HG03342 (cell line): ENCODE measurements around the gene SAMD4A.

Source experiments
- ATAC-seq: cut with Tn5 transposase; IDR thresholded peaks from one replicate; pipeline ENCODE4 v1.9.1; 2021; ENCODE audit warnings: mild to moderate bottlenecking, moderate library complexity; ENCODE audit not compliant: unreplicated experiment

The SAMD4A gene

DNA sequence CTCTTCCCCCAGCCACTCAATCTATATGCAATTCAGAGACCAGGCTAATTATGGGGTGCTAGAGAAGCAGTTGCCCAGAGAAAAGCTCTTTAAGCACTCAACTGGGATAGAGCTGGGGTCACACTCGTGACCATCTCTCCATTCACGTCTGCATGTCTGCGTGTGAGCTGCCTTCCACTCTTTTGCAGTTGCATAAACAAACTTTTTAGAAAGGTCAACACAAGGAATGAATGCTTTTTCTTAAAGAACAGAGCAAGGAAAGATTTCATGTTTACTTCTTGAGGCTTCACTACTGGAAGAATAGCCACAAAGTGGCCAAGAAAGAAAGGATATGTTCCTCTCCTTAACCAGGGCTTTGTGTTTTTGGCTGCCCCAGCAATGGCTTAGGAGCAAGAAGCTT, 151.1 kb downstream of the SAMD4A start:
- no peak for ATAC-seq

DNA sequence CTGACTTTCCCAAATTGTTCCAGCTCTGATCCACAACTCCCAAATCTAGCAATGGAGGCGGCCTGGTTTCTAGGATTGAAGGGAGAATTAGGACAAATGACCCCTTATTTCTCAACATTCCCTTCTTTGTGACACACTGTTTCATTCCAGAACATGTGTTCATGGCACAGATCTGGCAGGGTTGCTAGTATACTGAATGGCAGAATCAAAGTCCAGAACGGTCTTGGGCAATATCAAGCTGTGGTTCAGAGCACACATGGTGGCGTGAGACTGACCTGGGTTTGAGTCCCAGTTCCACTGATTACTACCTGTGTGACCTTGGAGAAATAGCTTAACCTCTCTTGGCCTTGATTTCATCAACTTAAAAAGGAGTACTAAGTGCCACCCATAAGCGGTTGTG, 152.5 kb downstream of the SAMD4A start:
- ATAC-seq = no peak

DNA sequence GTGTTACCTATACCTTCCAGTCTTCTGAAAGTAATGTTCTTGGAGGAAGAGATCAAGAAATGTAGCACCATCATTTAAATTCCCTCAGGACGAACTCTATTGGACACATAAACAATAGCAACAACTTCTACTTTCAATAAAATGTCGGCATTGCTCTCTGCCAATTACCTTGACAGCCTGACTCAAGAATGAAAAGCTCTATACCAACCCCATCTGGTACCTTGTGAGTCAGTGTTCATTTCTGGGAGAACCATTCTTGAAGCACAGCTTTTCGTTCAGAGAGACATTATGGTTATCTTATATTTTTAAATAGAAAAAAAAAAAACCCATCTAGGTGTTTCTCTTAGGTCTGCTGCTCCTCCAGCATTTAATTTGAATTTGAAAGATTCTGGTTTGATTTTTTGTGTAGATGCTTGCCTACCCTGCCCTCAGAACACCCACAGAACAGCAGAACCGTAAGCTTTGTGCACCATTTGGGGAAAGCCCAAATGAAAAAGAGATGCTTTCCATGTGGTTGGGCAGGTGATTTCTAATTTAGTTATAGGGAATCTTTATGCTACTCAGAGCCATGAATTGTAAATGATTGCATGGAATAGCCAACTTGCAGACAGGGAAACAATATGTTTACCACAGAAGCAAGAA, 156.0 kb downstream of the SAMD4A start:
- ATAC-seq = no peak

DNA sequence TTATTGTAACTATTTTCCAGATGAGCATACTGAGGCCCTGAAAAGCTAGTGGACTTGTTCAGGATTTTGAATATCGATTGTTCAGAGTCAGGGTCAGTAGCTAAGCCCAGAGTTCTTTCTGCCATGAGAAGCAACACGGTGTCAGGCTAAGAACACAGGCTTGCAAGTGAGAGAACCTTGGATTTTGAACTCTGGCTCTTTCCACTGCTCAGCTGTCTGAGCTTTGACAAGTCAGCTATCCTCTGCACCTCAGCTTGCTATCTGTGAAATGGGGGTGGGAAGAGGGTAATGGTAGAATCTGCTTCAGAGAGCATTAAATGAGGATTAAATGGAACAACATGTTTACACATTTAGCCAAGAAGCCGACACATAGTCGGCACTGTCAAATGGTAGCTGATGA, 157.2 kb downstream of the SAMD4A start:
- no peak for ATAC-seq

DNA sequence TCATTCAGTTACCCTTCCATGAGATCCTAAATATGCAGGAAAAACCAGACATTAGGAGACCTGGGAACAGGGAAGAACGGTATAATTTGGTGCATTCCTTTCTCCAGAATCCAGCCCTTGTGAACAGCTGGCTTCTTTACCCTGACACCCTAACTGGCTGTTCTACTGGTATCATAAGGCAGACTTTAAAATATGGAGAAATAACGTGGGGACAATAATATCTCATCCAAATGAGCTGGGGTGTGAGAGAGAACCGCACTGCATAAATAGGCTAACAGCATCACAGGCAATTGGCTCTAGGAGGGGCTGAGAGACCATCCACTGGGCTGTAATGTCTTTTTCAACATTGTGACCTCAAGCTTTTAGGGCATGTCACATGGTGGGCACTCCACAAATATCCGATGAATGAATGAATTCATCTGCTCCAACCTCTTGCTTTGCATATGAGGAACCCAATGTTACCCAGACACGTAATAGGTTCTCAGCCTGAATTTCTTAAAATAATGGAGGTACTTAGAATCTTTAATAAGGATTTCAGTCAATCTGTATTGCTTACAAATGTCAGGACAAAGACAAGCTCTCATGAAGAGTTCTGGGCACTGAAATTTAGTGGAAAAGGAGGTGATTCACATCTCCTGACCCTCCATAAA, 157.9 kb downstream of the SAMD4A start:
- ATAC-seq = no peak

DNA sequence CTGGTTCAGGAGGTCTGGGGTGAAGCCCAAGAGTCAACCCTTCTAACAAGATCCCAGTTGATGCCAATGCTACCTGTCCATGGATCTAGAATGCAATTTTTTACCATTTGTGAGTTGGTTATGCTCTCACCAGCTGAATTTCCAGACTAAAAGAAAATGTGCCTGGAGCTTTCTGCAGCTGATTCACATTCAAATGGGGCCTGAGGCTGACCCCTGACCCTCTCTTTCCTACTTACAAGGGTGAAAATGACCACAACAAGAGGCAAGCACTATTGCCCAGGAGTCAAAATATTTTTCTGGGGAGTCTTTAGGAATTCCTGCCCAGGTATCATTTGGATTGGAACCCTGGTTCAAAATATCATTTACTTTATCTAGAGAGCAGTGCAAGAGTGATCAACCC, 159.1 kb downstream of the SAMD4A start:
- no peak for ATAC-seq

DNA sequence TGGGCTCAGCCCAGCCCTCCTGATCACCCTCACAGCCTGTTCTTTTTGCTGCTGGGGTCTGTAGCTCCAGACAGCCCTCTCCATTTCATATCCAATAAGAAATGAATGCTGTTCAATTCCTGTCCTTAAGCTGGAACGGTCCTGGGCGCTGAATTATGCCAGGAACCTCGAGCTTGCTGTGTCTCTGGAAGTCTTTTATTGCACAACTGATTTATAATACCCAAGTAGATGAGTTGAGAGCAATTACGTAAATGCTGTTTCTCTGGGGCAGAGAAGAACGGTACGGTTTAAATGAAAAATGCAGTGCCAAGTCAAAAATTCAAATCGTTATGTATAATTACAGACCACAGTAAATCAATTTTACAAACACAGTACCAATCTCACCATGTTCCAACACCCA, 161.0 kb downstream of the SAMD4A start:
- ATAC-seq = no peak

DNA sequence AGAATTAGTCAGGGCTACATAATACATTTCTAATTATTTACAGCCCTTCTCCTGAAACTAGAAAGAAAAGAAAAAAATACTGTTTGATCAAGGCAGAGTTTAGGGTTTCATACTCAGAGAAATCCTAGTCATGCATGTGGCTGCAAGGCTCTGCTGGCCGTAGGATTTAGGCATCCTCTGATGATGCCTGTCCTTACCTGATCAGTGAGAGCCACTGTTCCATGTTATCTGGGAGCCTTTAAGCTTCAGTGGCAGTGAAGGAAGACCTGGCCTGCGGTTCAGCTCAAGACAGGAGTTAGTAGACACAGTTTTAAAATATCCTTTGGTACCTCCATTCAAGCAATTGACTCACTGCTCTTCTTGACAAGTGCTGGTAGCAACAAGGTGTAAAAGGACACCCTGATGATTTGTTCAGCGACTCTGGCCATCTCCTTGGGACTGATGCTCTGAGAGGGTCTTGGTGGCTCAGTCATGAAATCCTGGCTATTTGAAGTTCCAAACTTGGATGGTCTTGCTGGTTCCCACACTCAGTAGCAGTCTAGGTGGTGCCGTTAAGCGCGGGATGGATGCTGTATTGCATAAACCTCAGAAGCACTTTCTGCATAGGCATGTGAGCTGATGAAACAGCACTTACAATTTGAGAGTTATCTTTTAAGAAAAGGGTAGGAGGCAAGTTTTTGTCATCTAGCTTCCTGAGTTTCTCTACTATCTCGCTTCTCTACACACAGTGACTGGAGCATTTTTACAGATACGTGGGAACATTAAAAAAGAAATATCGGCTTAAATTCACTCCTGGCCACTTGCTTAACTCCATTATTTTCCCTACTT, 162.0 kb downstream of the SAMD4A start:
- no peak for ATAC-seq

DNA sequence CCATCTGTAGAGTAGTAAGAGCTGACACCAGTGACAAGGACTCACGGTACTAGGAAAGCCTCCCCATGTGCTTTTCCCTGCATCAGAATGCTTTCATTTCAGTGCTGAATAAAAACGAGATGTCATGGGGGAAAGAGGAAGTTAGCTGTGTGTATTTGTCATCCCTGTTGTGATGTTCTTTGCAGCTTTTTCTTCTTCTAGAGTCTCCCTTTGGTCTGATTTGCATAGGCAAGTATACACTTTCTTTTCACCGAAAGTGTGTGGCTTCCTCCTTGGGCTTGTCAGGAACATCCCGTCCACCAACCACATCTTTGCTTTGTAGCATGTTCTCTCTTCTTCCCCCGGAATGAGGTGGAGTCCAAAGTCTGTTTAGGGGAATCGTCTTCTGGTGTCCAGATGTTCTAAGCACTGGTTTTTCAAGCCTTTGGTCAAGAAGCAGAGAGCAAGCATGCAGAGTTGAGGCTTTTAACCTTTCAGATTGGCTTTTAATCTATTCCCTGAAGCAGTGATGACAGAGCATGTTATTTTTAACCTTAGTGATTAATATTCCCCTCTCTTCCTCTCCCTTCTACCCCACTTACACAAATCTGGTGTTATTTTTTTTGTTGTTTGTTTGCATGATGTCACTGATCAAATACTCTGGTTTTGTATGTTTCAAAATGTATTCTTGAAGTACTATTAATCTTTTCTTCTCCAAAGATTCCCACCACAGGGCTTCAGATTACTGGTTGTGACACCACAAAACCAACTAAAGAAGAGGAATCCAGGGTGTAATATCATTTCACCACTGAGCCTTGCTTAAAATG, 163.4 kb downstream of the SAMD4A start:
- peak; percentile 93 for ATAC-seq

DNA sequence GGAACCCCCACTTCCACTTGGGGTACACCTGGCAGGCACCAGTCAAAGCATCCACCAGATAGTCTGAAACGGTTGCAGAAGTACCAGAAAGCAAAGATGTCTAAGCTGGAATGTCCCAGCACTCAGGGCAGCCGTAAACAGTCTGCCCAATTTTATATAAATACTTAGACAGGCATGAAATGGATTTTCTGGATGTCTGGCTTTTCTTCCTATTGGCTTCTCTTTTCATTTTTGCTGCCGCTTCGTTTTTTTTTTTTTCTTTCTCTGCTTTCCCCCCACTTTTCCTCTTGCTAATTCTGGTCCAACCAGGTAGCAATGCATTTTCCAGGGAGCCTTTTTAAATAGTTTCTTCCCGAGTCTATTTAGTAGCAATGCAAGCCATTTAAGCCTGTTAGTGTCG, 168.0 kb downstream of the SAMD4A start:
- no peak for ATAC-seq

DNA sequence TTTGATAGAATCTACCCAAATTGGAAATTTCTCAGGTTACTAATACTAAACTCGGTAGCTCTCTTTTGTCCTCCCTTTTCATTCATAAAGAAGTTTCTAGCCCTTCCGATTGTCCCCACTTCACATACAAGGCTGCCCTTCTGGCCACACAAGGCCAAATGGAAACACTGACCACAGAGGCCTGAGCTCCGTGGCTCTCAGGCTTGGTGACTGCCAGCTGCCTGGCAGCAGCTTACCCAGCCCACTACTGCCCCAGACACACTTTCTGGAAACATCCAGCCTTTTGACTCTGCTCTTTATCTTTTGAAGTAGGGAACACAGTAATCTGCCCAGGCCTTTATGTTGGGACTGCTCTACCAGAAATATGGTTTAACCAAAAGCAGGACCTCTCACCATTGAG, 168.5 kb downstream of the SAMD4A start:
- ATAC-seq = no peak

DNA sequence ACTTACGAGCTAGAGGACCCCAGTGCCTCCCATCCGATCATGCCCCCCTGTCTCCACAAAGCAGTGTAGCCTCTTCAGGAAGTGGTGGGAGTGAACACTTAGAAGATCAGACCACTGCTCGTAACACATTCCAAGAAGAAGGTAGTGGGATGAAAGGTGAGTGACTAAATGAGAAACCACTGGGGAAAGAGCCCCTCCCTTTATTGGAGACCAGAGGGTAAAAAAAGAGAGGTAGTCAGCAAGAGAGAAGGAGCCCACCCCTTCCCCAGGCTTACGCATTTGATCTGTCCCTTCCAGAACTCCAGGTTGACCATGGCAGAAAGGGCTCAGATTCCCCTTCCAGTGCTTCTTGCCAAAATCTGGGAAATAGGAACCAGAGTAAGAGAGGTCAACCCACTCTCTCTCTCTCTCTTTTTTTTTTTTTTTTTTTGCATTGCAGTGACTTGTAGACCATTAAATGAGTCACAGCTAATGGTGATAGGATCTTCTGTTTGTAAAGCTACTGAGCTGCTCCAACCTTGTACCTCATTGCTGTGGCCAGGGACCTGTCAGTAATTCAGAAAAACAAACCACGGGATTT, 170.3 kb downstream of the SAMD4A start:
- no peak for ATAC-seq

DNA sequence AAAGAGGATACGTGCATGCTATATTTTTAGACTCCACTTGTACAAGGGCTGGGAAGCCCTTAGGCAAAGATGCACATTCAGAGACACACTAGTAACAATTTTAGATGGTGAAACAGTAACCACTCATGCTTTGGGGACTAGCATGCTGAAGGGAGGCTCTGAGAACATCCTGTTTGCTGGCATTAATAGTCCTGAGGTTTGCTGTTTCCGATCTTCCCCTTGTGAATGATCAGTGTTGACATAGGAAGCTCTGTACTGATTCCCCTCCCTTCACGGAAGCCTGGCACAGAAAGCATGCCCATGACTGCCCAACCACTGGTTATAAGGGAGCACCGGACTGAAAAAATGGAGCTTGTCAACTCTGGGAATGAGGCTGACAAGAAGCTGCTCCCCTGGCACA, 171.1 kb downstream of the SAMD4A start:
- no peak for ATAC-seq

DNA sequence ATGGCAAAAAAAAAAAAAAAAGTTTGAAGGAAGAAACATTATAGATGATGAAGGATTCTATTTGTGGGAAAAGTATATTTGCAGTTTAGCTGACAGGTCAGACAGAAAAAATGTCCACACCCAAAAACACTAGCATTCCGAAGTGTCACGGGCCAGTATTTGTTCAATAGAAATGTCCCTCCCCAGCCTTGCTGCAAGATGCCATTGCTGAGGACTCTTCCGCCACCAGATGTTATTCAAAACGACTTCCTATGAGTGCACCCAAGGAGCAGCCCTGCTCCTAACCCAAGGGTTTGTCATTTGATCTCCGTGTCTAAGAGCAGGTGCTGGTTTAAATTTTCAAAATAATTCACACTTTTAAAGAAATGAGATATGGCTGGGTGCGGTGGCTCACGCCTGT, 172.6 kb downstream of the SAMD4A start:
- ATAC-seq = no peak

DNA sequence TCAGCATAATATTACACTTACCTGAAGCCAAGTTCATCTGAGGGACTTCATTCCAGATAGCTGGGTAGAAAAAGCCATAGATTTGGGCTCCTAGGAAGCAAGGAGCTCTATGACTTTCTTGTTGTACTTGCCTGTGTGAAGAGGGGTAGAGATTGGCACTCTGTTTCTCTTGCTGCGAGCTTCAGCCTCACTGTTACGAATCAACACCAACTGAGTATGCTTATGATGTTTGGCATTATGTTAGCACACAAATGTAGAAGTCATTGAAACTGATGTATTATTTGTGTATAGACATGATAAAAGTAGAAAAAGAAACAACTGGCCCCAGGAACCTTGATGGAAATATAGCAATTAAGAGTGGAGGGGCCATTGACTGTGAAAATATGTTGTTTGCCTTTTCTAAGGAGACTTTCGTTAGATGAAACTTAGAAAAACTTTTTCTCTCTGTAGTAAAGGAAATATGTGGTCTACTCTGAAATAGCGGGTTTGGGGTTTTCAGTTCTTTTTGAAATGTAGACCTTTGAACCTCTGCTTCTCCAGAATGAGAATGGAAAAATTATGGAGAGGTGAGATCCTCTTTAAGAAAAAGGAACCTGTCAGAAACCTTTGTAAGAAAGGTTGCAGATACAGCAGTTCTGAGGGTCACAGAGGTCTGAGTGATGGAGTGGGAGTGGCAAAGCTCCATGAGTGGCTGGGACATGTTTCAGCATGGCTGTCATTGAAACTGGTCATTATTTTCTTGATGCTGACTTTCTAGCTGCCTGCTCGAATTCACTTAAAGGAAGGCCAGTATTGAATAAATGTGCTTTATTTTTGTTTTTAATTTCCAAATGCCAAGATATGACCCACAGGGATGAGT, 175.8 kb downstream of the SAMD4A start:
- no peak for ATAC-seq

DNA sequence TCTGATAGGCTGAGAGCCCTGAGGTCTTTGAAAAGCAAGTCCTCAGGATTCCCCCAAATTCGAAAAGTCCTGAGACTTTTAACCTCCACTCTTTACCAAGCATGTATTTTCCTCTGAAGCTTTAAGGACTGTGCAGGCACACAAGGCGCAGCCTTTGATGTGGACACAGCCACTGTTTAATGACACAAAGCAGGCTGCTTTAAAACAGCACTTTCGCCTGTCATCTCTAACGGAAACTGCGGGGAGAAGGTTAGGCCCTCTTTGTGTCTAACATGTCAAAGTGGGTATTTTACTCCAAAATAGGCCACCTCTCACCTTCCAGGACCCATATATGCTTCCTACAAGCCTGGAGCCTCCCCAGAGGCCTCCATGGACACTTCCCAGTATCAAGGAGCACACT, 176.5 kb downstream of the SAMD4A start:
- no peak for ATAC-seq

DNA sequence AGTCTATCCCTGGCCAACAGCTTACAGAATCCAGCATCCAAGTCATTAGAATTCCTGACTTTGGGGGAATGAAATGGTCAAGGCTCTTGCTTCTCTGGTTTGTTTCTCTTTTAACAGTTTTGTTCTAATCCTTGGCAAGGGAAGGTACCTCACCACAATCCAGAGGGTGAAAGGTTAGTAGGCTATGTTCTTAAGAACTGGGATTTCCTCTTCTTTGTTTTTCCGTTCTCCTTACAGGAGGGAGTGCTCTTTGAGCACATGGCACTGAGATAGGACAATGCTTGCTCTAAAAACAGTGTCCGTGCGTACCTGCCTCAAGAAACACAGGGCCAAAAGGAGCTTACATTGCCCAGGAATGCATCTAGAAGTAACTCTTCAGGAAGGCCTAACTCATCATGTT, 179.1 kb downstream of the SAMD4A start:
- ATAC-seq = no peak

DNA sequence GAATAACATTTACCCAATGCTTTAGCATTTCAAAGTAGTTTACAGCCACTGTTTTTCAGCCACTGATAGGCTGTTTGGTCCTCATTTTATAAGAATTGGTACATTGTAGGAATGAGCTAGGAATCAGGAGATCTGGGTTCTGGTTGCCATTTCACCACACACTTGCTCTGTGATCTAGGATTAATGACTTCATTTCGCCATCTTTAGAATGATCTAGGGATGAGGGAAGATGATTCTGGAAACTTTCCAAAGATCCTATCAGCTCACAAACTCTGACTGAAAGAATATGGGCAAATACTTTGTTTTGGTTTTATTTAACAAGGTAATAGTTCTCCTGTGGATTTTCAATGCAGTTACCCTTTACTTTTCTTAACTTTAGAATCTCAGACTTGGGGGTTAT, 180.7 kb downstream of the SAMD4A start:
- no peak for ATAC-seq

DNA sequence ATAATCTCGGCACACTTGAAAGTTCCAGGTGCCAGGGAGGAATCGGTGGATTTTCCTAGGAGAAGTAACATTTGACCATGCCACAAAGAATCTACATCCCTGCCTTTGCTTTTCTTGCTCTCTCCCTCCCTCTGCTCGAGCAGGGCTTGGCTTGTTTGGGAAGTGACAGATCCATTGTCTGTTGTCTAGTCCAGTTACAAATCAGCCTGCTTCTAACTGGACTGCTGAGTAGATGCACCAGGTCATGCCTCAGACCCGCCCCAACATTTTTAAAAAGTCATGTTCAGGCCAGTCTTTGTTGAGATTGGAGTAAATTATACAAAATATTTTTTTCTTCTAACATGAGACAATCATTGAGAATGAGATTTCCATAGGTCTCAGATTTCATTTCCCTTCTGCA, 182.3 kb downstream of the SAMD4A start:
- ATAC-seq = no peak

DNA sequence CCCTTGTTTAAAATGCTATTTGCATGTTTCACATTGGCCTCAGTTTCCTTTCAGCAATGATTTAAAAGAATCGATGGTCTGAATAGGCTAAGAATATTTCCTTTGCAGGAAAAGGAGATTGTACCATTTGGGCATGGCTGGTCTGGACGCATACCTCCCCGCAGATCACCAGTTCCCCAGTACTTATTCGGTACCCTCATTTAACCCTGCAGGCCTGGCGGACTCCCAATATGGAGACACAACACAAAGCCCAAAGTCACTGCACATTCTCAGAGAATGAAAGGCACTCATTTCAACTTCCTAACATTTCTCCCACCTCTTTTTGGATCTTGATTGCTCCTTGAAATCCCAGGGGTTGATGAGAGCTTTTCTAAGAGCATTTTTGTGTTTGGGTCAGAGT, 182.8 kb downstream of the SAMD4A start:
- ATAC-seq = no peak
